H1 (cell line): ENCODE measurements around the gene ZNF318. TPM values are rescaled to one million over a fixed set of nuclear protein-coding genes. Genes with fewer than 3 reads are reported as not detected.

Source experiments
- CTCF ChIA-PET: fragments of 300-600 bp; sonication (Branson Sonifier 250); formaldehyde crosslinking; loops from one replicate; lab custom pipeline; 2021; ENCODE audit not compliant: partially characterized antibody; lab: Charles Lee
- POLR2A ChIA-PET: fragments of 300-600 bp; sonication (Branson Sonifier 250); formaldehyde crosslinking; loops from one replicate; lab custom pipeline; 2021; ENCODE audit warnings: inconsistent platforms; ENCODE audit not compliant: partially characterized antibody; lab: Charles Lee
- DNase-seq, 2 experiments: peaks; one replicate each; pipeline versions ENCODE4 v3.0.0 to v3.0.0-alpha.2; 2010 to 2022; ENCODE audit warnings: low spot score in 2 of 2, low read depth in 1 of 2, mixed read lengths in 1 of 2
- FAIRE-seq: peaks from 2 replicates; lab custom pipeline; 2011; peaks lifted over from hg19 to GRCh38; lab: Jason Lieb, UNC
- H2AFZ ChIP-seq: 2 replicates; pipeline ENCODE4 v1.8.1; 2012; ENCODE audit warnings: low read length, inconsistent platforms
- H2AK5ac ChIP-seq: 2 replicates; pipeline ENCODE4 v1.6.1; 2013; ENCODE audit warnings: low read depth, low read length
- H2BK120ac ChIP-seq: replicated peaks from 2 replicates; pipeline ENCODE3; 2013; ENCODE audit warnings: low read depth, low read length, inconsistent platforms
- H2BK12ac ChIP-seq: 2 replicates; pipeline ENCODE4 v1.6.1; 2013; ENCODE audit warnings: low read depth, low read length
- H2BK15ac ChIP-seq: 2 replicates; pipeline ENCODE4 v1.6.1; 2013; ENCODE audit warnings: low read length
- H2BK20ac ChIP-seq: 2 replicates; pipeline ENCODE4 v1.6.1; 2013; ENCODE audit warnings: low read length
- H2BK5ac ChIP-seq: 2 replicates; pipeline ENCODE4 v1.6.1; 2013; ENCODE audit warnings: low read depth, low read length
- H3K14ac ChIP-seq: 2 replicates; pipeline ENCODE4 v1.6.1; 2013; ENCODE audit warnings: inconsistent platforms; ENCODE audit not compliant: insufficient read length
- H3K18ac ChIP-seq: 2 replicates; pipeline ENCODE4 v1.6.1; 2013; ENCODE audit warnings: low read length; ENCODE audit errors: extremely low read depth
- H3K23ac ChIP-seq: 2 replicates; pipeline ENCODE4 v1.6.1; 2013; ENCODE audit warnings: inconsistent platforms; ENCODE audit not compliant: insufficient read length
- H3K23me2 ChIP-seq: 2 replicates; pipeline ENCODE4 v1.6.1; 2013; ENCODE audit warnings: low read depth, low read length
- H3K27ac ChIP-seq: 2 replicates; pipeline ENCODE4 v1.6.1; 2011; ENCODE audit warnings: low read depth, low read length, inconsistent platforms
- H3K27me3 ChIP-seq, 4 experiments: replicated peaks in 1 of 4; 1 replicate in 1 of 4; 2 replicates in 3 of 4; pipeline versions ENCODE4 v1.6.1 to v1.8.1; 2011 to 2013; ENCODE audit warnings: low read length in 3 of 4, mild to moderate bottlenecking in 3 of 4, inconsistent platforms in 2 of 4, mixed read lengths in 2 of 4, moderate library complexity in 1 of 4; ENCODE audit not compliant: control insufficient read depth in 3 of 4, insufficient read depth in 3 of 4; ENCODE audit errors: extremely low read depth in 1 of 4
- H3K36me3 ChIP-seq, 4 experiments: 2 replicates each; pipeline versions ENCODE4 v1.6.1 to v1.8.1; 2011 to 2013; ENCODE audit warnings: mild to moderate bottlenecking in 4 of 4, low read length in 3 of 4, moderate library complexity in 2 of 4, control low read depth in 1 of 4, inconsistent platforms in 1 of 4; ENCODE audit not compliant: insufficient read depth in 4 of 4, control insufficient read depth in 2 of 4
- H3K4ac ChIP-seq: replicated peaks from 2 replicates; pipeline ENCODE3; 2013; ENCODE audit warnings: low read length, low read depth, mixed read lengths, inconsistent platforms; ENCODE audit not compliant: insufficient read length
- H3K4me1 ChIP-seq, 4 experiments: replicated peaks in 1 of 4; 1 replicate in 1 of 4; 2 replicates in 3 of 4; pipeline versions ENCODE4 v1.6.1 to v1.8.1; 2011 to 2013; ENCODE audit warnings: low read length in 3 of 4, inconsistent platforms in 2 of 4, mixed read lengths in 1 of 4; ENCODE audit not compliant: insufficient read depth in 4 of 4, control insufficient read depth in 3 of 4
- H3K4me2 ChIP-seq, 2 experiments: 2 replicates each; pipeline versions ENCODE4 v1.6.1 to v1.8.1; 2011 to 2013; ENCODE audit warnings: low read depth in 2 of 2, low read length in 2 of 2, control low read depth in 1 of 2, inconsistent platforms in 1 of 2, mild to moderate bottlenecking in 1 of 2; ENCODE audit not compliant: insufficient read depth in 1 of 2
- H3K4me3 ChIP-seq, 4 experiments: fragments of 200-600, 300-600 bp in 1 of 4; sonication (generic), shearing (Covaris generic), sonication (Bioruptor Twin) in 1 of 4; 2 replicates each; pipeline versions ENCODE4 v1.5.1 to v1.8.1; 2011 to 2016; ENCODE audit warnings: low read length in 4 of 4, low read depth in 3 of 4, control low read depth in 2 of 4, inconsistent platforms in 2 of 4, mild to moderate bottlenecking in 2 of 4, mixed read lengths in 1 of 4, moderate library complexity in 1 of 4; ENCODE audit not compliant: insufficient read depth in 2 of 4; ENCODE audit errors: extremely low read depth in 1 of 4
- H3K56ac ChIP-seq: replicated peaks from 2 replicates; pipeline ENCODE3; 2013; ENCODE audit warnings: low read depth, mild to moderate bottlenecking, mixed read lengths, low read length, inconsistent platforms; ENCODE audit not compliant: insufficient read length
- H3K79me1 ChIP-seq: 2 replicates; pipeline ENCODE4 v1.6.1; 2013; ENCODE audit warnings: low read depth, low read length, control low read depth
- H3K79me2 ChIP-seq, 2 experiments: 2 replicates each; pipeline versions ENCODE4 v1.6.1 to v1.8.1; 2012 to 2013; ENCODE audit warnings: low read length in 2 of 2, mild to moderate bottlenecking in 2 of 2, inconsistent platforms in 1 of 2; ENCODE audit not compliant: insufficient read depth in 2 of 2, control insufficient read depth in 1 of 2
- H3K9ac ChIP-seq, 4 experiments: replicated peaks in 1 of 4; 1 replicate in 1 of 4; 2 replicates in 3 of 4; pipeline versions ENCODE4 v1.6.1 to v1.8.1; 2011 to 2013; ENCODE audit warnings: low read depth in 3 of 4, low read length in 3 of 4, control low read depth in 2 of 4, mild to moderate bottlenecking in 2 of 4, moderate library complexity in 2 of 4, inconsistent platforms in 1 of 4; ENCODE audit errors: extremely low read depth in 1 of 4
- H3K9me3 ChIP-seq, 2 experiments: 2 replicates each; pipeline versions ENCODE4 v1.6.1 to v1.8.1; 2012 to 2013; ENCODE audit warnings: mild to moderate bottlenecking in 2 of 2, moderate library complexity in 2 of 2, control low read depth in 1 of 2, inconsistent platforms in 1 of 2, low read depth in 1 of 2, low read length in 1 of 2, mixed read lengths in 1 of 2; ENCODE audit not compliant: insufficient read depth in 2 of 2
- H4K20me1 ChIP-seq, 2 experiments: replicated peaks in 1 of 2; 2 replicates each; pipeline versions ENCODE3 to v1.8.1; 2011 to 2013; ENCODE audit warnings: inconsistent platforms in 2 of 2, low read length in 2 of 2, mild to moderate bottlenecking in 1 of 2; ENCODE audit not compliant: insufficient read depth in 2 of 2, control insufficient read depth in 1 of 2
- H4K5ac ChIP-seq: 2 replicates; pipeline ENCODE4 v1.6.1; 2013; ENCODE audit warnings: low read length, low read depth, mixed read lengths, inconsistent platforms; ENCODE audit not compliant: insufficient read length
- H4K8ac ChIP-seq: 2 replicates; pipeline ENCODE4 v1.8.0; 2013; ENCODE audit warnings: mild to moderate bottlenecking, moderate library complexity, low read length, inconsistent platforms; ENCODE audit not compliant: insufficient read depth; ENCODE audit errors: extremely low read depth
- H4K91ac ChIP-seq: replicated peaks from 2 replicates; pipeline ENCODE3; 2013; ENCODE audit warnings: low read length, mixed read lengths, inconsistent platforms; ENCODE audit not compliant: insufficient read length
- BRCA1 ChIP-seq: IDR thresholded peaks from 2 replicates; pipeline ENCODE4 v1.6.1; 2012; ENCODE audit warnings: low read depth, low read length, improper control_type of control experiment
- CBX8 ChIP-seq: fragments of 300-800, 300-1000 bp; sonication (generic); IDR thresholded peaks from 2 replicates; pipeline ENCODE4 v1.7.1; 2016; ENCODE audit warnings: low read depth, low read length, borderline replicate concordance
- CTCF ChIP-seq, 3 experiments: IDR thresholded peaks; 1 replicate in 2 of 3; 2 replicates in 1 of 3; pipeline versions ENCODE4 v1.5.1 to v1.6.1; 2011; ENCODE audit warnings: low read length in 3 of 3, mild to moderate bottlenecking in 3 of 3, inconsistent platforms in 2 of 3, low read depth in 1 of 3, moderate library complexity in 1 of 3; ENCODE audit not compliant: insufficient read depth in 1 of 3; ENCODE audit errors: control extremely low read depth in 1 of 3
- GABPA ChIP-seq: IDR thresholded peaks from 2 replicates; pipeline ENCODE4 v1.6.1; 2011; ENCODE audit warnings: mild to moderate bottlenecking, low read length, moderate library complexity, borderline replicate concordance; ENCODE audit not compliant: insufficient read depth
- JUND ChIP-seq: IDR thresholded peaks from 2 replicates; pipeline ENCODE4 v1.6.1; 2011; ENCODE audit warnings: mild to moderate bottlenecking, improper control_type of control experiment, low read length
- MAFK ChIP-seq: IDR thresholded peaks from 2 replicates; pipeline ENCODE4 v1.6.1; 2012; ENCODE audit warnings: low read depth, mild to moderate bottlenecking, improper control_type of control experiment, low read length
- POLR2AphosphoS5 ChIP-seq: IDR thresholded peaks from 2 replicates; pipeline ENCODE4 v1.6.1; 2011; ENCODE audit warnings: low read depth, low read length
- RAD21 ChIP-seq, 2 experiments: IDR thresholded peaks in 1 of 2; conservative IDR thresholded peaks in 1 of 2; 2 replicates each; pipeline ENCODE4 v1.6.1; 2011; ENCODE audit warnings: low read depth in 2 of 2, low read length in 2 of 2, improper control_type of control experiment in 1 of 2, inconsistent platforms in 1 of 2, mild to moderate bottlenecking in 1 of 2, moderate library complexity in 1 of 2
- SIN3A ChIP-seq, 2 experiments: IDR thresholded peaks in 1 of 2; conservative IDR thresholded peaks in 1 of 2; 2 replicates each; pipeline ENCODE4 v1.6.1; 2011 to 2012; ENCODE audit warnings: low read length in 2 of 2, improper control_type of control experiment in 1 of 2, low read depth in 1 of 2, mild to moderate bottlenecking in 1 of 2
- SRF ChIP-seq: IDR thresholded peaks from 2 replicates; pipeline ENCODE4 v1.6.1; 2011; ENCODE audit warnings: mild to moderate bottlenecking, low read depth, low read length, moderate library complexity
- TCF12 ChIP-seq: IDR thresholded peaks from 2 replicates; pipeline ENCODE4 v1.6.1; 2011; ENCODE audit warnings: low read depth, mild to moderate bottlenecking, low read length
- WGBS, 2 experiments: shearing (Covaris generic) in 1 of 2; methylation state at CpG; one replicate each; pipeline versions ENCODE4 v1.1.6 to v1.1.7; 2013 to 2015; ENCODE audit warnings: low lambda C conversion rate in 2 of 2, mixed read lengths in 2 of 2, inconsistent platforms in 1 of 2, low coverage in 1 of 2, missing lambda C conversion rate in 1 of 2; ENCODE audit not compliant: insufficient replicate concordance in 2 of 2, insufficient coverage in 1 of 2, insufficient read length in 1 of 2; ENCODE audit errors: extremely low coverage in 1 of 2, missing lambda C conversion rate in 1 of 2; 5-methylcytosine and 5-hydroxymethylcytosine counted together
- polyA plus RNA-seq, 7 experiments: library from polyadenylated mRNA; depleted of rRNA in 3 of 7; stranded (reverse) in 5 of 7; unstranded in 2 of 7; fragments of >200 nt in 5 of 7; fragments of 200-250 nt in 2 of 7; gene quantifications; 1 replicate in 5 of 7; 2 replicates in 1 of 7; 4 replicates in 1 of 7; pipeline versions ENCODE4 v1.2.1 to v1.2.3, GENCODE V29; 2011 to 2013; ENCODE audit warnings: missing spikeins in 2 of 7, mixed read lengths in 2 of 7
- total RNA-seq: library from RNA; stranded (reverse); fragmentation: NEBNext Ultra II Directional; extraction: Animal tissue kit (Norgen Biotek cat#: 25700); gene quantifications from 2 replicates; pipeline ENCODE4 v1.2.1, GENCODE V29; 2021

The ZNF318 gene
- total and polyA plus RNA-seq, 2 of the 8 experiments (the other 6 are each of a cell fraction or from before 2014, with no cell fraction given), result 10.2 to 22.1 TPM

- Histone ChIP-seq H3K79me2 (no peaks in the 10 kb centered on the region), H4K91ac (no peak overlapping the region), H3K4me1 (no peaks in the 10 kb centered on the region), H3K18ac (no peak overlapping the region), H3K36me3 (no peaks in the 10 kb centered on the region), H3K14ac (no peak overlapping the region), H3K9me3 (no peaks in the 10 kb centered on the region), H4K5ac (no peak overlapping the region), H2AK5ac (no peak overlapping the region), H2BK120ac (no peak overlapping the region), H2BK20ac (no peak overlapping the region), H2BK5ac (no peak overlapping the region), H3K23me2 (no peaks in the 10 kb centered on the region), H3K4me3 (no peak overlapping the region), H3K27ac (no peak overlapping the region), H3K79me1 (no peaks in the 10 kb centered on the region), H2AFZ (no peak overlapping the region), H3K4ac (no peak overlapping the region), H3K9ac (no peak overlapping the region), H2BK15ac (no peak overlapping the region), H4K20me1 (no peaks in the 10 kb centered on the region), H3K56ac (no peak overlapping the region), H3K4me2 (no peak overlapping the region), H4K8ac (no peak overlapping the region), H3K23ac (no peak overlapping the region), H2BK12ac (no peak overlapping the region), H3K27me3 (no peaks in the 10 kb centered on the region)
- 83% methylated on average over 1 of the region's 1 CpG; no CpG with 5 or more reads in 1 of the 2 experiments for WGBS, 2 experiments
- no peak for FAIRE-seq
- DNase-seq, result no peak
- CTCF ChIA-PET, result interaction anchor here (0.7 to 2.0 kb wide), 15 partner anchors 9 to 122 kb away, joined by 3 to 9 read pairs (median 4); partner anchors contain the start of genes ABCC10 and DLK2
- POLR2A ChIA-PET, result interaction anchor here (1.0 to 1.2 kb wide), 3 partner anchors 9 to 125 kb away, joined by 3 read pairs; no protein-coding TSS in a partner anchor
- TF ChIP-seq BRCA1 (no peak), JUND (no peak), SRF (no peak), GABPA (no peak), TCF12 (no peak), RAD21 (IDR thresholded peaks at IDR 0.05 in 1 of 2, conservative IDR thresholded peaks at IDR 0.05 in 1 of 2; ENCODE audit: low read depth in 2 of 2, low read length in 2 of 2) (peak; percentile 35 to 40; a peak in 3 of 4 replicates), CTCF (IDR thresholded peaks at IDR 0.05; ENCODE audit: control extremely low read depth in 1 of 3, insufficient read depth in 1 of 3, low read depth in 1 of 3, low read length in 3 of 3) (peak in 2 of 3 experiments; percentile 16 to 24; a peak in 2 of 4 replicates), POLR2AphosphoS5 (no peak), SIN3A (conservative IDR thresholded peaks at IDR 0.05 in 1 of 2, IDR thresholded peaks at IDR 0.05 in 1 of 2; ENCODE audit: low read depth in 1 of 2, low read length in 2 of 2) (no peak), CBX8 (no peak), MAFK (no peak)
These were observed 17.0 kb upstream of the ZNF318 start for GRCh38 chr6:43386492-43386891.
